Medulla oblongata (tissue), 1 donor: Measurements from ENCODE around the gene DMD.

Experiments used
- DNase-seq: peaks from one replicate; pipeline ENCODE4 v3.0.0-alpha.2; 2015; ENCODE audit errors: extremely low spot score

DMD gene

GRCh38 chrX:32269866-32270265, 941.5 kb downstream of the DMD start:
- no peak for DNase-seq

DNA sequence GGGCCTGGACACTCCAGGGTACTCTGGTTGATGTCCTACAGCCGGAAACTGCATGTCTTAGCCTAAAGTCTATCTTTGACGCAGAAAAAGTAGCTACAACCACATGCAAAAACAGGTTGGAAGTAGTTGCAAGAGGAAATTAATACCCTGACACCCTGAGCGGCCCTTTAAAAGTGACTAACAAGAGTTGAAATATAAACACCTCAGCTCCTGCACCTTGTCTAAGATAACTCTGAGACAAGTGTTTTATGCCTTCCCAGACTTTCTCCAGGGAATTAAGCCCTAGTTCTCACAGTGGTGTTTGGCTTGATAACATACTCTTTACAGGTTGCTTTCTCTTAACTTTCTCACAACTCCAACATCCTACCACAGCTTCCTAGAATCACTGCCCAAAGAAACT, 943.1 kb downstream of the DMD start:
- no peak for DNase-seq

DNA sequence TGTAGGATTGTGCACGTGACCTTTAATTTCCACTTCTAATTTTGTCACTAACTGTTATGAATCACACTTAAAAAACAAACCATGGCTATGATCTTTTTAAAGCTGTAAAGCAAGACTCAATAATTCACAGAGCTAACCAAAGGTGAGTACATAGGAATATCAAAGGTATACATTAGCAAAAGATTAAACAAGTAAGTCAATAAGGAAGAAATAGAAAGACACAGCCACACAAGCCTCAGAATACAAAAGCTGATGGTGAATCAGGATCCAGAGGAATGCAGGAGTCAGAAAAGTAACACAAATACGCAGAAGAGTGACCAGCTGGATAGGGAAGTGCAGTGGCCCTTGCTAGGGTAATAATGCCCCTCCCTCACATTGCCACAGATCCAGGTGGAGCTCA, 943.6 kb downstream of the DMD start:
- no peak for DNase-seq

DNA sequence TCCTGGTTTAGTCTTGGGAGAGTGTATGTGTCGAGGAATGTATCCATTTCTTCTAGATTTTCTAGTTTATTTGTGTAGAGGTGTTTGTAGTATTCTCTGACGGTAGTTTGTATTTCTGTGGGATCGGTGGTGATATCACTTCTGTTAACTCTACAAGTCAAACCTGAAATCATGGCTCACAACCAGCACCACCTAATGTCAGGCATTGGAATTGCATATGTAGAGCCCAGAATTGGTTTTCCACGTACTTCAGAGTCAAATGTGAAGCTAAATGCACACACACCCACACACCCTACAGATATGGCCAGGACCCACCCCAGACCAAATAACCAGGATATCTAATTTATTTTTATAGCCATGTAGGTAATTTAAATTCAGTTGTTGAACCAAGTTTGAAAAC, 964.7 kb downstream of the DMD start:
- DNase-seq: peak; percentile 21

- DNase-seq: peak; percentile 74
Measured at GRCh38 chrX:32195611-32196010, 1015.7 kb downstream of the DMD start.

DNA sequence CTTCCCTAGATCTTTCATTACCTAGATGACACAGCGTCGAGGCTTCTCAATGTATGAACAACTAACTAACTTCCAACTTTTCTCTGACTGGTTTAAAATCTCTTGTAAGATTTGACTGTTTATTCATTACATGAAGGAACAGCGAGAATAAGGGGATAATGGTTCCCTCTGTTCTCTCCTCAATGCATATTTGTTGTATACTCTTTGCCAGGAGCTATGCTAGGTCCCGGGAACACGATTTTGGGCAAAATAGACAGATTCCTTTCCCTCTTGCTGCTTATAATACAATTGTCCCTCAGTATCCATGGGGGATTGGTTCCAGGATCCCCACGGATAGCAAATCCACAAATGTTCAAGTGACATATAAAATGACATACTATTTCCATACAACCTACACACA, 1020.0 kb downstream of the DMD start:
- DNase-seq: no peak

DNA sequence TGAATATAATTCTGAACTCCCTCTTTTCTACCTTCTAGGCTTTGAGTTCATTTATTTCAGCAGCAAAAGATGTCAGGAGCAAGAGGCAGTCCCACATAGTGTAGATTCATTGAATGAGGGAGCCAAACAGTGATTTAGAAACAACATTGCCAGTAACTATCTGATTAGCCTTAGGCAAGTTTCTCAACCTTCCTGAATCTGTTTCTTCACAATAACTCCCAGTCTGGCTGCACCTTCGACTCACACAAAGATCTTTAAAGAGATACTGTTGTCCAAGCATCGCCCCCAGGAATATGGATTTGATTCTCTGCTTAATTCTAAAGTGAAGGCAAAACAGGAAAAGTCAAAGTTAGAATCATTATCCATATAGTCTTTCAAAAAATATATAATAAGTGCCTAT, 1026.2 kb downstream of the DMD start:
- no peak for DNase-seq

DNA sequence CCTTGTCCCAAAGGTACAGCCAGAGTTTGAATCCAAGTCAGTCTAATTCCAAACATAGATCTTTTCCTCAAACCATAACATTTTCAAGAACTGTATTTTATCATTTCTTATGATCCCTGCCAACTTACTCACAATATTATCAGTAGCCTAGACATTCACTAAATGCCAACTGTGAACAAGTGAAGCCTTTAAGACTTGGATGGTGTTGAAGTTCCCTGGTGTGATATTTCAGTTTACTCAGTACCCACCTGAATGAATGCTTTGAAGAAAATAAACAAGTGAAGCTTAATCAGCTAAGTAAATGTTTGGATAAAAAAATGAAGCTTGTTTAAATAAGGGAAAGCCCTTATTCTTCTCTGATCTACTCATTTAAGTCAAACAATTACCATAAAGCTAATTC, 1028.3 kb downstream of the DMD start:
- DNase-seq: no peak

DNA sequence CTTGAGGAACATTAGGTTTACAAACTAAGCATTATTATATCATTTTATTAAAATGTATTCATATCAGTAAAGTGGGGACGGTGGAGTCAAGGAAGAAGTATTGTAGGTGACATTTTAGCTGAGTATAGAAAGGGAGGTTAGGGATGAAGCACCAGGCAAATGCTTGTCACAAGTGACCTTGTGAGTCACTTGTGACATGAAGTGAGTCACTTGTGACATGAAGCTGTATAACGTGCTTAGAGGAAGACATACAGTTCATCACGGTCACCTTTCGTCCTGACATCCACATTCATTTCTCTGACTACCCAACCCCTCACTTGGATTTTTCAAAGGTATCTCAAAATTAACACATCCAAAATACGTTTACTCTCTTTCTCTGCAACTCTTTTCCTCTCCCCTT, 1034.8 kb downstream of the DMD start:
- no peak for DNase-seq

DNA sequence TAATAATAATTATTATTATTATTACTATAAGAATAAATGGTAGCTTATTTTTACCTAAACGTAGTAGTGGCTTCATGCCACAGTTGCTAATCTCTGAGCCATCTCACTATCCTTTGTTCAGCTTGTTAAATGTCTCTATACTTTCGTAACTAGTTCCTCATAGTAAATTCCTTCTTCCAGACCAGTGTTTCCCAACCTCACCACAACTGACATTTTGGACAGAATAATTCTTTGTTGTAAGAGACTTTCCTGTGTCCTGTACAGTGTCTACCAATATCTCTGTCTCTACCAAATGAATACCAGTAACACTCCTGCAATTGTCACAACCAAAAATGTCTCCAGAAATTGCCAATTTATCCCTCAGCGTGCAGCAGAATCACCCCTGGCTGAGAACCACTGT, 1040.9 kb downstream of the DMD start:
- no peak for DNase-seq

DNA sequence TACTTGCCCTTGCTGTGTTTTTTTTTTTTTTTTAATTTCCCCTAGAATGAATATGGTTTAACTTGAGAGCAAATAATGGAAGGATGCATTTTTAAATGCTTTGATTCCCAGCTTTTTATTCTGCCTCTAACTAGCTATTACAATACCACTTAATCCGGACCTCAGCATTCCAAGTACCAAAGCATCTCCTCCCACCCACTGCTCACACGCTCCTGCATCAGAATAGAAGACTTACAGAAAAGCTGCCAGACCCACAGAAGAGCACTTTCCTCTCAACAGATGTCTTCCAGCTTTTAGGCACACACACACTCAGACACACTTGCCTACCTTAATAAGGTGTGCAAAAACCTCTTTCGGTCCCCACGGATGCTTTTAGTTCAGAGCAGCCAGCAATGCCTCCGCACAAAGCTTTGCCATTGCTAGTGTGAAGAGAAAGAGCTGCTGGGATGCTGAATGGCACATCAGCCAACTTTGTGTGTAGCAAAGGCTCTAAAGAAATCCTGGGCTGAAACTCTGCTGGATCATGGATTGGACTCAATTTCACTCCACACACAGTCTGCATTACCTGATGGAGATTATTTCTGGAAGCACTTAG, 1056.2 kb downstream of the DMD start:
- DNase-seq: peak; percentile 29

DNA sequence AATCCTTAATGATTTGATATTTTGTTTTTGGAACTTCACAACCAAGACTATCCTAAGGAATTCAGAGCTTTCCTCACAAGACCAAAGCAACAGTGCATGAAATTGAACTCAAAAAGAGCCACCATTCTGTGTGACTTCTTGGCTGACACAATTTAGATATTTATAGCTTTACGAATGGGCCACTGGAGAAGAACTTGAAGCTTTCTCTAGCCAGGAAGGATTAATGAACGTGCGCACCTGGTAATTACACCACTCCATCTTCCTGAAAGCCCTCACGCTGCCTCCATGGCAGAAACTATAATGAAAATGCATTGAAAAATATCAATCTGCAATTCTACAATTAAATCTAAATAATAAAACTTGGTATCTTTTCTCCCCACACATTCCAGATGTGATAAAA, 1057.8 kb downstream of the DMD start:
- DNase-seq: no peak

GRCh38 chrX:32150141-32150540, 1061.2 kb downstream of the DMD start:
- DNase-seq: no peak

GRCh38 chrX:32141841-32142240, 1069.5 kb downstream of the DMD start:
- no peak for DNase-seq

DNA sequence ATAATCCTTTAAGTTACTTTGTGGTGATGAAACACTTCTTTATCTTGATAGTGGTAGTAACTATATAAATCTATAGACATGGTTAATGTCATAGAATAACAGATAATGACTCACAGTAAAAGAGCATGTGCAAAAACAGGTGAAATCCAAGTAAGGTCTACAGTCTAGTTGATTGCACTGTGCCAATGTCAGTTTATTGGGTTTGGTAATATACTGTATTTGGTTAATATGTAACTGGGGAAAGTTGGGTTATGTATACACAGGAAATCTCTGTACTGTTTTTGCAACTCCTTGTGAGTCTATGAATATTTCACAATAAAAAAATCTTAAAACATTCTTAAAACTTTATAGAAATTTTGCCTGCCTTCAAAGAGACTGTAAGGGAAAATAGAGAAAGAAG, 1071.9 kb downstream of the DMD start:
- no peak for DNase-seq

GRCh38 chrX:32137525-32137924, 1073.8 kb downstream of the DMD start:
- no peak for DNase-seq

DNA sequence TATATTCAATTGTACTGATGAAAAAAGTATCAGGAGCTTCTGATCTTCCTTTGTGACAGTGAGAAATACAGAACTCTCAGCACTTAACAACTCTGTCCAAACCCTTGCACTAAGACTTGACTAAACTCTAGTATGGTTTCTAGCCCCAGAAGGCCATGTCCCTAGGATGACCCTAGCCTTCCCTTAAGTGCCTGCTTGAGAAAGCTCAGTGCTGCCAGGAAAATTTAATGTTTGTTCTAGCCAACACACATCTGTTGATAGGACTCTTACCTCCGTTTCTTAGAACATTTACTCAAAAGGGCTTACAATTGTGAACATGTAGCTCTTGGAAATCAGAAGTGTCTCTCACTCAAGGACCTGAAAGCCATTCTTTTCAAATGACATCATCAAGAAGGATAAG, 1084.4 kb downstream of the DMD start:
- DNase-seq: no peak

DNA sequence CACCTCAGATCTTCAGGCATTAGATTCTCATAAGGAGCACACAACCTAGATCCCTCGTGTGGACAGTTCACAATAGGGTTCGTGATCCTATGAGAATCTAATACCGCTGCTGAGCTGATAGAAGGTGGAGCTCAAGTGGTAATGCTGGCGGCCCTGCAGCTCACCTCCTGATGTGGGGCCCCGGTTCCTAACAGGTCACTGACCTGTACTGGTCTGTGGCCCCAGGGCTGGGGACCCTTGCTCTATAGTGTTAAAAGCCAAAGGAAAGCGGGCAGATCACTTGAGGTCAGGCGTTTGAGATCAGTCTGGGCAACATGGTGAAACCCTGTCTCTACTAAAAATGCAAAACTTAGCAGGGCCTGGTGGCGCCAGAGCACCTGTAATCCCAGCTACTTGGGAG, 1092.5 kb downstream of the DMD start:
- no peak for DNase-seq

DNA sequence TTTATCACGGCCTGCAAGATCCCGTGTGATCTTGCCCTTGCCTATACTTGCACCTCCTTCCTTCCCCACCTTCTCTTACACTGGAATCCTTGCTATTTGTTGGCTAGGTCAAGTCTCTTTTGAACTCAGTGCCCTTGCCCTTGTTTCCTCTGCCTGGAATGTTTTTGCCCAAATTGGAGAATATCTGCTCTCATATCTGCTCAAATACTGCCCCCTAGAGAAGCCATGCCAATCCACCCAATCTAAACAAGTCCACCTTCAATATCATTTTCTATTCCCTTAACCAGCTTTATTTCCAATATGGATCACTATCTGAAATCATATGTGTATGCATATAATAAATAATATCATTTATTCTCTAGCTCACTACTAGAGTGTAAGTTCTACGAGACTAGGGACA, 1095.3 kb downstream of the DMD start:
- no peak for DNase-seq

DNA sequence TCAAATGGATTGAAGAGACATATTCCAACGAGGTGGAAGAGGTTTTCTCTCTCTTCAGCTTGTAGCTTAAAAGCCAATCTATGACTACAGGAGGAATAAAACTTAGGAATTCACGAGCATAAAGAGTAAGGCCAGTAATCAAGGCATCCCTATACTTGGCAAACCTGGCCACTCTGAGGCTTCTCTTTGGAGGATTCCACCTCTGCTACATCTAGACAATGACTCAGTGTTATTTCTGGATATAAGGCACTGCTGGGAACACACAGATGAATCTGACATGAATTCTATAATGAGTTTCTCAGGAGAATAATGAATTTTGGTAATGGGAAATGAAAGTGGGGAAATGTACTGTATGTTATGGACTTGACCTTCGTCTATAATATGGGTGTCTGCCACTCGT, 1123.7 kb downstream of the DMD start:
- no peak for DNase-seq

- no peak for DNase-seq
Measured at GRCh38 chrX:32084757-32085156, 1126.6 kb downstream of the DMD start.

GRCh38 chrX:32048285-32048684, 1163.1 kb downstream of the DMD start:
- DNase-seq: no peak

DNA sequence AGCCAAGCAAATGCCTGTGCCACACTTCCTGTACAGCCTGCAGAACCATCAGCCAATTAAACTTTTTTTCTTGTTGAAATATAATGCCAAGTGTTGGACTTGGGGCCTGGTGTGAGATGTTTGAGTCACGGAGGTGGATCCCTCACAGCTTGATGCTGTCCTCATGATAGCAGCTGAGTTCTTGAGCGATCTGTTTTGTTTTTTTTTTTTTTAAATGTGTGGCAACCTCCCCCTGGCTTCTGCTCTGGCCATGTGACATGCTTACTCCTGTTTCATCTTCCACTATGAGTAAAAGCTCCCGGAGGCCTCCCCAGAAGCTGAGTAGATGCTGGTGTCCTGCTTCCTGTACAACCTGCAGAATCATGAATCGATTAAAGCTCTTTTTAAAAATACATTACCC, 1166.2 kb downstream of the DMD start:
- no peak for DNase-seq

GRCh38 chrX:32041181-32041580, 1170.2 kb downstream of the DMD start:
- no peak for DNase-seq

- no peak for DNase-seq
Measured at GRCh38 chrX:32026772-32027171, 1184.6 kb downstream of the DMD start.
